ENCODE results near the gene CACNB2. TPM values are rescaled to one million over a fixed set of nuclear protein-coding genes. Genes with fewer than 3 reads are reported as not detected.

Gene CACNB2
- total RNA-seq, 1 experiment from 2014 or later = 0.07 TPM

DNA sequence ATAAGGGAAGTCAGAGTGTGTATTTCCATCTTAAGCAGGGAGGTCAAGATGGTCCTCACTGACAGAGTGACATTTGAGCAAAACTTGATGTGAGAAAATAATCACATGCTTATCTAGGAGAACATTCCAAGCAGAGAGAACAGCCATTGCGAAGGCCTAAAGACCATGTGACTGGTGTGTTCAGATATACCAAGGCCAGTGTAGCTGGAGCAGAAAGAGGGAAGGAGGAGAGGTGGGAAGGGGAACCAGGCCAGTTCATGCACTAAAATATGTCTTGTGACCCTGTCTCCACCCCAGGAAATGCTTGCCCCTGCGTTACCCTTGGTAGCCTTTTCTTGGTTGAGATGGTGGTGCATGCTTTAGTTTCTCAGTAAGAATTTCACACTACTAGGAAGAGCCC lies 77.4 kb downstream of the CACNB2 start:
- H3K4me1 ChIP-seq (ENCODE audit: insufficient read depth, low read length) = no peaks in the 10 kb centered on the region
- H3K4me3 ChIP-seq (ENCODE audit: low read length) = no peak overlapping the region
- TF ChIP-seq, protein P1, sequence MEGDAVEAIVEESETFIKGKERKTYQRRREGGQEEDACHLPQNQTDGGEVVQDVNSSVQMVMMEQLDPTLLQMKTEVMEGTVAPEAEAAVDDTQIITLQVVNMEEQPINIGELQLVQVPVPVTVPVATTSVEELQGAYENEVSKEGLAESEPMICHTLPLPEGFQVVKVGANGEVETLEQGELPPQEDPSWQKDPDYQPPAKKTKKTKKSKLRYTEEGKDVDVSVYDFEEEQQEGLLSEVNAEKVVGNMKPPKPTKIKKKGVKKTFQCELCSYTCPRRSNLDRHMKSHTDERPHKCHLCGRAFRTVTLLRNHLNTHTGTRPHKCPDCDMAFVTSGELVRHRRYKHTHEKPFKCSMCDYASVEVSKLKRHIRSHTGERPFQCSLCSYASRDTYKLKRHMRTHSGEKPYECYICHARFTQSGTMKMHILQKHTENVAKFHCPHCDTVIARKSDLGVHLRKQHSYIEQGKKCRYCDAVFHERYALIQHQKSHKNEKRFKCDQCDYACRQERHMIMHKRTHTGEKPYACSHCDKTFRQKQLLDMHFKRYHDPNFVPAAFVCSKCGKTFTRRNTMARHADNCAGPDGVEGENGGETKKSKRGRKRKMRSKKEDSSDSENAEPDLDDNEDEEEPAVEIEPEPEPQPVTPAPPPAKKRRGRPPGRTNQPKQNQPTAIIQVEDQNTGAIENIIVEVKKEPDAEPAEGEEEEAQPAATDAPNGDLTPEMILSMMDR (conservative IDR thresholded peaks at IDR 0.05; ENCODE audit: low read depth, low read length) = no peak
- TF ChIP-seq EZH2phosphoT487 (IDR thresholded peaks at IDR 0.05; ENCODE audit: borderline replicate concordance, low read length) = no peak
- no peak for TF ChIP-seq EZH2 (IDR thresholded peaks at IDR 0.05; ENCODE audit: low read length, unreplicated experiment)
- H3K4me2 ChIP-seq (ENCODE audit: low read length) = no peak overlapping the region
- H3K9me2 ChIP-seq (replicated peaks; ENCODE audit: low read length) = no peaks in the 10 kb centered on the region
- no peaks in the 10 kb centered on the region for H3K27me3 ChIP-seq (ENCODE audit: low read length)
- H3K9me3 ChIP-seq (ENCODE audit: low read length) = no peaks in the 10 kb centered on the region
- H4K20me1 ChIP-seq (ENCODE audit: low read length) = no peaks in the 10 kb centered on the region
- H3K79me2 ChIP-seq (ENCODE audit: low read length) = no peaks in the 10 kb centered on the region
- H3K9ac ChIP-seq (ENCODE audit: low read length) = no peak overlapping the region
- ATAC-seq (no peak), DNase-seq (no peak)
- ChIA-PET CTCF (no interaction called here), POLR2A (ENCODE audit: unreplicated experiment) (no interaction called here)
- H3F3A ChIP-seq (ENCODE audit: low read length, unreplicated experiment) = no peaks in the 10 kb centered on the region
- BruUV-seq (replicated peaks) = no TSS peak
- intact Hi-C loops (cut with micrococcal nuclease) = loop anchor here (5.0 kb wide), 2 partner anchors 305 to 370 kb away; no protein-coding TSS in a partner anchor
- H3K36me3 ChIP-seq (ENCODE audit: low read depth, low read length) = no peaks in the 10 kb centered on the region
- no peak overlapping the region for H3K27ac ChIP-seq (ENCODE audit: low read length)
- no peak overlapping the region for H2AFZ ChIP-seq (ENCODE audit: low read length)

DNA sequence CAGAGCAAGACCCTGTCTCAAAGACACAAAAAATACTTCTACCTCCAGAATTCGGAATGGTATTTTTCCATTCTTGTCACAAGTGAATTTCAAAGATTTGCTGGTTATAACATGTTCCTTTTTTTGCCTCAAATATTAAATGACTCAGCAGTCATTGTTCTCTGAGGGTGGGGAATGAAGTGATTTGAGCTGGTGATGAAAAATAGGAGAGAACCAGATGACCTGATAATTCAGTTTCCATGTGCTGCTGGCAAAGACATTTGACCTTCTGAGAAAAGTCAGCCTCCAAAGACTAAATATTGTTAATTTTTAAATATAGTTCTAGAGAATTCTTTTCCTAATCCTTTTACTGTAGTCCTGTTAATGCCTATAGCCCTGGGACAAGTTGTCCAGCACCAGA lies 78.9 kb downstream of the CACNB2 start:
- H3K4me1 ChIP-seq (ENCODE audit: insufficient read depth, low read length) = no peaks in the 10 kb centered on the region
- H3K9me2 ChIP-seq (replicated peaks; ENCODE audit: low read length) = no peaks in the 10 kb centered on the region
- DNase-seq (no peak), ATAC-seq (no peak)
- H3K4me3 ChIP-seq (ENCODE audit: low read length) = no peak overlapping the region
- H4K20me1 ChIP-seq (ENCODE audit: low read length) = no peaks in the 10 kb centered on the region
- H3K9ac ChIP-seq (ENCODE audit: low read length) = no peak overlapping the region
- no peak overlapping the region for H3K27ac ChIP-seq (ENCODE audit: low read length)
- H3K9me3 ChIP-seq (ENCODE audit: low read length) = no peaks in the 10 kb centered on the region
- no peaks in the 10 kb centered on the region for H3K36me3 ChIP-seq (ENCODE audit: low read depth, low read length)
- no peak overlapping the region for H3K4me2 ChIP-seq (ENCODE audit: low read length)
- no peak overlapping the region for H2AFZ ChIP-seq (ENCODE audit: low read length)
- BruUV-seq (replicated peaks) = no TSS peak
- H3K79me2 ChIP-seq (ENCODE audit: low read length) = no peaks in the 10 kb centered on the region
- TF ChIP-seq EZH2phosphoT487 (IDR thresholded peaks at IDR 0.05; ENCODE audit: borderline replicate concordance, low read length) = no peak
- TF ChIP-seq, protein P1 (conservative IDR thresholded peaks at IDR 0.05; ENCODE audit: low read depth, low read length) = no peak
- no peak for TF ChIP-seq EZH2 (IDR thresholded peaks at IDR 0.05; ENCODE audit: low read length, unreplicated experiment)
- CTCF ChIA-PET = no interaction called here
- H3F3A ChIP-seq (ENCODE audit: low read length, unreplicated experiment) = no peaks in the 10 kb centered on the region
- intact Hi-C loops (cut with micrococcal nuclease) = loop anchor here (5.0 kb wide), 2 partner anchors 307 to 372 kb away; no protein-coding TSS in a partner anchor
- no peaks in the 10 kb centered on the region for H3K27me3 ChIP-seq (ENCODE audit: low read length)
- POLR2A ChIA-PET (ENCODE audit: unreplicated experiment) = no interaction called here

DNA sequence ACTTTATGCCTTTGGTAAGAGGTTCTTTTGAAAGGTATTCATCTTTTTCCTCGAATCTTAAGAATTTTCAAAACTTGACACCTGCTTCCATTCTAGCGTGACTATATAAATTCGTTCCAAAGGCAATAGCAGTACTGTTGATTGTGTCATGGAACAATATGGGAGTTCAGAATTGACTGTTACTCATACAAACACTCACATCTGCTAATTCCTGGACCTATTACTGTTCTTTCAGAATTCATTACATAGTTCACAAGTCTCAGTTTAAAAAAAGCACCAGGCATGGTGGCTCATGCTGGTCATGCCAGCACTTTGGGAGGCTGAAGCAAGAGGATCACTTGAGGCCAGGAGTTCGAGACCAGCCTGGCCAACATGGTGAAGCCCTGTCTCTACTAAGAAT lies 80.9 kb downstream of the CACNB2 start:
- H3K27ac ChIP-seq (ENCODE audit: low read length) = no peak overlapping the region
- no peaks in the 10 kb centered on the region for H3F3A ChIP-seq (ENCODE audit: low read length, unreplicated experiment)
- no peaks in the 10 kb centered on the region for H3K36me3 ChIP-seq (ENCODE audit: low read depth, low read length)
- H3K9me2 ChIP-seq (replicated peaks; ENCODE audit: low read length) = no peaks in the 10 kb centered on the region
- no peaks in the 10 kb centered on the region for H4K20me1 ChIP-seq (ENCODE audit: low read length)
- intact Hi-C loops (cut with micrococcal nuclease) = no loop called here
- DNase-seq (no peak), ATAC-seq (no peak)
- no peak overlapping the region for H2AFZ ChIP-seq (ENCODE audit: low read length)
- no peaks in the 10 kb centered on the region for H3K79me2 ChIP-seq (ENCODE audit: low read length)
- no TSS peak for BruUV-seq (replicated peaks)
- H3K27me3 ChIP-seq (ENCODE audit: low read length) = no peaks in the 10 kb centered on the region
- ChIA-PET CTCF (no interaction called here), POLR2A (ENCODE audit: unreplicated experiment) (no interaction called here)
- no peak overlapping the region for H3K4me2 ChIP-seq (ENCODE audit: low read length)
- no peak overlapping the region for H3K4me3 ChIP-seq (ENCODE audit: low read length)
- H3K9me3 ChIP-seq (ENCODE audit: low read length) = no peaks in the 10 kb centered on the region
- H3K4me1 ChIP-seq (ENCODE audit: insufficient read depth, low read length) = no peaks in the 10 kb centered on the region
- no peak overlapping the region for H3K9ac ChIP-seq (ENCODE audit: low read length)
- no peak for TF ChIP-seq EZH2phosphoT487 (IDR thresholded peaks at IDR 0.05; ENCODE audit: borderline replicate concordance, low read length)
- TF ChIP-seq, protein P1 (conservative IDR thresholded peaks at IDR 0.05; ENCODE audit: low read depth, low read length) = no peak
- TF ChIP-seq EZH2 (IDR thresholded peaks at IDR 0.05; ENCODE audit: low read length, unreplicated experiment) = no peak
